Panc1 (cell line): ENCODE data around the gene C1QTNF9B. TPM values are rescaled to one million over a fixed set of nuclear protein-coding genes. Genes with fewer than 3 reads are reported as not detected.

ENCODE experiments used
- ATAC-seq: fragments of 200-7000 bp; cut with Tn5 transposase; 2 replicates; pipeline ENCODE4 v1.9.1; 2020; ENCODE audit warnings: mild to moderate bottlenecking, moderate library complexity
- BruUV-seq: library from RNA; stranded (reverse); fragments of 400-500 nt; replicated peaks from 2 replicates; lab custom pipeline; 2021; lab: Mats Ljungman, UMichigan
- CTCF ChIA-PET: fragments of 300-600 bp; sonication (Branson Sonifier 250); formaldehyde crosslinking; loops from one replicate; lab custom pipeline; 2022; ENCODE audit warnings: antibody characterized with exemption; lab: Charles Lee
- POLR2A ChIA-PET: fragments of 300-600 bp; sonication (Branson Sonifier 250); formaldehyde crosslinking; loops from one replicate; lab custom pipeline; 2022; ENCODE audit warnings: antibody characterized with exemption; lab: Charles Lee
- DNase-seq: peaks from one replicate; pipeline ENCODE4 v3.0.0-alpha.2; 2010; ENCODE audit warnings: low read depth, low spot score
- H3K27ac ChIP-seq: 2 replicates; pipeline ENCODE4 v1.5.1; 2011; ENCODE audit warnings: mild to moderate bottlenecking, low read length, inconsistent platforms
- H3K27me3 ChIP-seq: fragments of 200-500 bp; sonication (Bioruptor generic); 2 replicates; pipeline ENCODE4 v1.6.0; 2014; ENCODE audit warnings: low read length, inconsistent platforms; ENCODE audit not compliant: control insufficient read depth, insufficient read depth
- H3K36me3 ChIP-seq: fragments of 200-500 bp; sonication (Bioruptor generic); 2 replicates; pipeline ENCODE4 v1.5.1; 2014; ENCODE audit warnings: inconsistent platforms, mild to moderate bottlenecking, low read length, moderate library complexity; ENCODE audit not compliant: control insufficient read depth, insufficient read depth
- H3K4me1 ChIP-seq: 2 replicates; pipeline ENCODE4 v1.5.1; 2011; ENCODE audit warnings: inconsistent platforms, mild to moderate bottlenecking, low read length, moderate library complexity; ENCODE audit not compliant: control insufficient read depth, insufficient read depth
- H3K4me3 ChIP-seq, 2 experiments: 2 replicates each; pipeline ENCODE4 v1.5.1; 2011 to 2012; ENCODE audit warnings: low read depth in 2 of 2, low read length in 2 of 2, mild to moderate bottlenecking in 2 of 2, inconsistent platforms in 1 of 2, moderate library complexity in 1 of 2
- H3K9me3 ChIP-seq: fragments of 200-500 bp; sonication (Bioruptor generic); 2 replicates; pipeline ENCODE4 v1.5.1; 2014; ENCODE audit warnings: low read depth, mild to moderate bottlenecking, inconsistent platforms, low read length, moderate library complexity; ENCODE audit not compliant: control insufficient read depth, insufficient read depth
- POLR2AphosphoS5 ChIP-seq: IDR thresholded peaks from 2 replicates; pipeline ENCODE4 v1.6.1; 2012; ENCODE audit warnings: mild to moderate bottlenecking, low read depth, low read length, moderate library complexity
- REST ChIP-seq, 2 experiments: IDR thresholded peaks; 2 replicates each; pipeline ENCODE4 v1.6.1; 2011 to 2012; ENCODE audit warnings: low read depth in 2 of 2, control low read depth in 1 of 2, low read length in 1 of 2, mild to moderate bottlenecking in 1 of 2, moderate library complexity in 1 of 2; ENCODE audit not compliant: insufficient read depth in 1 of 2
- TCF7L2 ChIP-seq: IDR thresholded peaks from 2 replicates; pipeline ENCODE4 v1.6.1; 2011; ENCODE audit warnings: mild to moderate bottlenecking, low read depth, low read length, inconsistent platforms
- in situ Hi-C: cut with HindIII; loops from 2 replicates; pipeline ENCODE4 v1.10.0; 2016; ENCODE audit warnings: low sequenced_read_pairs, low pct_unique_long_range_greater_than_20kb
- intact Hi-C: fragments of 100-400 bp; cut with micrococcal nuclease; formaldehyde crosslinking; loops from one replicate; pipeline ENCODE4 v1.10.0; 2022; ENCODE audit not compliant: unreplicated experiment
- total RNA-seq: library from RNA; stranded (reverse); gene quantifications from one replicate; pipeline ENCODE4 v1.2.1, GENCODE V29; 2021; ENCODE audit not compliant: unreplicated experiment
- TF ChIP-seq, protein P1 (sequence below): fragments of 450-650 bp; IDR thresholded peaks from 2 replicates; pipeline ENCODE4 v1.5.1; 2017; ENCODE audit warnings: mild to moderate bottlenecking

Gene C1QTNF9B
- total RNA-seq, 1 experiment from 2014 or later = not detected

DNA sequence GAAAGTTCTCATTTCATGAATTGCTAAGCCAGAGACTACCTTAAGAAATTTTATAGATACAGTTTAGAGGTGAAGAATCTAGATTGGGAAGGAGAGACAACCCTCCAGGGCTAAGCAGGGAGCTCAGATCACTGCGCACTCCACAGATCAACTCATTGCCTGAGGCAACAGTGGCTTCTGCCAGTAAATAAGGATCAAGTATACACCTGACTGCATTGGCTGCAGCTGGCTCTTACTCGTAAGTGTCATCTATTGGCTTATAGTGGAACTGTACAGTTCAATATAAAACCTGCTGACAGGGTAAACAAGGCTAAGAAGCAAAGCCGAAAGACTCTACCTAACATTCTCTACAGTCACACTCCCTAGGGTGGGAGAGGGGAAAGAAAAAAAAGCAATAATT lies 18.0 kb upstream of the C1QTNF9B start:
- Histone ChIP-seq H3K36me3 (no peaks in the 10 kb centered on the region), H3K9me3 (no peaks in the 10 kb centered on the region), H3K27ac (no peak overlapping the region), H3K4me1 (no peaks in the 10 kb centered on the region), H3K4me3 (no peak overlapping the region), H3K27me3 (peaks cover 9% of the 10 kb centered on the region)
- DNase-seq (no peak), ATAC-seq (no peak)
- ChIA-PET CTCF (no interaction called here), POLR2A (no interaction called here)
- TF ChIP-seq TCF7L2 = no peak
- no peak for TF ChIP-seq REST (IDR thresholded peaks at IDR 0.05; ENCODE audit: insufficient read depth in 1 of 2, low read depth in 2 of 2, low read length in 1 of 2)
- TF ChIP-seq POLR2AphosphoS5 = no peak
- no TSS peak for BruUV-seq
- intact Hi-C loops = no loop called here
- in situ Hi-C loops = no loop called here

GRCh38 chr13:23912469-23912868 lies 15.2 kb upstream of the C1QTNF9B start:
- DNase-seq = no peak
- TF ChIP-seq REST (IDR thresholded peaks at IDR 0.05; ENCODE audit: insufficient read depth in 1 of 2, low read depth in 2 of 2, low read length in 1 of 2) = no peak
- TF ChIP-seq, protein P1, sequence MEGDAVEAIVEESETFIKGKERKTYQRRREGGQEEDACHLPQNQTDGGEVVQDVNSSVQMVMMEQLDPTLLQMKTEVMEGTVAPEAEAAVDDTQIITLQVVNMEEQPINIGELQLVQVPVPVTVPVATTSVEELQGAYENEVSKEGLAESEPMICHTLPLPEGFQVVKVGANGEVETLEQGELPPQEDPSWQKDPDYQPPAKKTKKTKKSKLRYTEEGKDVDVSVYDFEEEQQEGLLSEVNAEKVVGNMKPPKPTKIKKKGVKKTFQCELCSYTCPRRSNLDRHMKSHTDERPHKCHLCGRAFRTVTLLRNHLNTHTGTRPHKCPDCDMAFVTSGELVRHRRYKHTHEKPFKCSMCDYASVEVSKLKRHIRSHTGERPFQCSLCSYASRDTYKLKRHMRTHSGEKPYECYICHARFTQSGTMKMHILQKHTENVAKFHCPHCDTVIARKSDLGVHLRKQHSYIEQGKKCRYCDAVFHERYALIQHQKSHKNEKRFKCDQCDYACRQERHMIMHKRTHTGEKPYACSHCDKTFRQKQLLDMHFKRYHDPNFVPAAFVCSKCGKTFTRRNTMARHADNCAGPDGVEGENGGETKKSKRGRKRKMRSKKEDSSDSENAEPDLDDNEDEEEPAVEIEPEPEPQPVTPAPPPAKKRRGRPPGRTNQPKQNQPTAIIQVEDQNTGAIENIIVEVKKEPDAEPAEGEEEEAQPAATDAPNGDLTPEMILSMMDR = no peak
- in situ Hi-C loops = no loop called here
- Histone ChIP-seq H3K9me3 (no peaks in the 10 kb centered on the region), H3K27me3 (peaks cover 7% of the 10 kb centered on the region), H3K36me3 (no peaks in the 10 kb centered on the region), H3K27ac (no peak overlapping the region), H3K4me3 (no peak overlapping the region), H3K4me1 (no peaks in the 10 kb centered on the region)
- intact Hi-C loops = no loop called here
- ChIA-PET CTCF (no interaction called here), POLR2A (no interaction called here)
- no peak for ATAC-seq
- BruUV-seq = no TSS peak
